Measurements from ENCODE around the gene LARGE1. TPM values are rescaled to one million over a fixed set of nuclear protein-coding genes. Genes with fewer than 3 reads are reported as not detected.

The LARGE1 gene
- total and polyA plus RNA-seq, 2 of the 8 experiments (the other 6 are each of a cell fraction or from before 2014, with no cell fraction given) = 43.7 to 83.0 TPM

GRCh38 chr22:33918676-33919365 lies 1.5 kb downstream of the LARGE1 start:
- peaks cover 38 to 63% of the 10 kb centered on the region in 2 experiments for H3K79me2 ChIP-seq (ENCODE audit: control insufficient read depth in 1 of 2, insufficient read depth in 2 of 2, low read length in 2 of 2)

More at GRCh38 chr22:33918676-33919365, 1.5 kb downstream of the LARGE1 start:
- Histone ChIP-seq H2BK120ac (replicated peaks; ENCODE audit: low read depth, low read length) (no peak overlapping the region), H3K27ac (ENCODE audit: low read depth, low read length) (no peak overlapping the region), H3K23ac (ENCODE audit: insufficient read length) (no peak overlapping the region), H3K4ac (replicated peaks; ENCODE audit: insufficient read length, low read depth, low read length) (no peak overlapping the region), H3K18ac (ENCODE audit: extremely low read depth, low read length) (peak overlapping the region; percentile 56; the same call in 1 of the 2 replicates), H2AFZ (ENCODE audit: low read length) (no peak overlapping the region), H3K36me3 (ENCODE audit: control insufficient read depth in 2 of 4, insufficient read depth in 4 of 4, low read length in 3 of 4) (no peaks in the 10 kb centered on the region), H4K5ac (ENCODE audit: insufficient read length, low read depth, low read length) (no peak overlapping the region), H2BK5ac (ENCODE audit: low read depth, low read length) (no peak overlapping the region), H3K23me2 (ENCODE audit: low read depth, low read length) (peaks cover 27% of the 10 kb centered on the region), H4K20me1 (replicated peaks in 1 of 2; ENCODE audit: control insufficient read depth in 1 of 2, insufficient read depth in 2 of 2, low read length in 2 of 2) (peaks cover 32 to 39% of the 10 kb centered on the region in 2 experiments), H2AK5ac (ENCODE audit: low read depth, low read length) (no peak overlapping the region), H3K9ac (replicated peaks in 1 of 4; ENCODE audit: extremely low read depth in 1 of 4, low read depth in 3 of 4, low read length in 3 of 4) (peak overlapping the region in 3 of 4 experiments; percentile 31 to 68 (median 52); a peak in 4 of 7 replicates), H4K91ac (replicated peaks; ENCODE audit: insufficient read length, low read length) (no peak overlapping the region), H3K4me3 (ENCODE audit: extremely low read depth in 1 of 4, insufficient read depth in 2 of 4, low read depth in 3 of 4, low read length in 4 of 4) (peak overlapping the region; percentile 60 to 93 (median 76)), H3K4me2 (ENCODE audit: insufficient read depth in 1 of 2, low read depth in 2 of 2, low read length in 2 of 2) (peak overlapping the region; percentile 77 to 93), H3K14ac (ENCODE audit: insufficient read length) (no peak overlapping the region), H2BK12ac (ENCODE audit: low read depth, low read length) (peak overlapping the region; percentile 94; the same call in 1 of the 2 replicates), H3K56ac (replicated peaks; ENCODE audit: insufficient read length, low read depth, low read length) (no peak overlapping the region), H3K79me1 (ENCODE audit: low read depth, low read length) (peaks cover 11% of the 10 kb centered on the region), H2BK15ac (ENCODE audit: low read length) (no peak overlapping the region), H3K27me3 (replicated peaks in 1 of 4; ENCODE audit: control insufficient read depth in 3 of 4, extremely low read depth in 1 of 4, insufficient read depth in 3 of 4, low read length in 3 of 4) (no peaks in the 10 kb centered on the region; a peak in 1 of 7 replicates), H2BK20ac (ENCODE audit: low read length) (no peak overlapping the region), H4K8ac (ENCODE audit: extremely low read depth, insufficient read depth, low read length) (no peak overlapping the region), H3K9me3 (ENCODE audit: insufficient read depth in 2 of 2, low read depth in 1 of 2, low read length in 1 of 2) (no peaks in the 10 kb centered on the region), H3K4me1 (replicated peaks in 1 of 4; ENCODE audit: control insufficient read depth in 3 of 4, insufficient read depth in 4 of 4, low read length in 3 of 4) (peaks cover 7 to 22% (median 15%) of the 10 kb centered on the region in 4 experiments)
- TF ChIP-seq RXRA (IDR thresholded peaks at IDR 0.05; ENCODE audit: insufficient read depth, low read depth, low read length) = no peak
- 5% methylated on average over 9 of the region's 10 CpGs; no CpG with 5 or more reads in 1 of the 2 experiments for WGBS, 2 experiments (ENCODE audit: extremely low coverage in 1 of 2, insufficient coverage in 1 of 2, insufficient read length in 1 of 2, insufficient replicate concordance in 2 of 2, low coverage in 1 of 2, low lambda C conversion rate in 2 of 2, missing lambda C conversion rate in 1 of 2)
- no peak for DNase-seq (ENCODE audit: low read depth in 1 of 2, low spot score in 2 of 2)
- POLR2A ChIA-PET (ENCODE audit: partially characterized antibody) = interaction anchor here (1.2 to 2.5 kb wide), 4 partner anchors 10 to 68 kb away, joined by 3 to 9 read pairs (median 5); no protein-coding TSS in a partner anchor
- FAIRE-seq = no peak
- CTCF ChIA-PET (ENCODE audit: partially characterized antibody) = interaction anchor here (0.7 to 1.8 kb wide), 9 partner anchors 10 to 616 kb away, joined by 3 to 4 read pairs (median 3); no protein-coding TSS in a partner anchor
